ENCODE results near the gene SPTBN1. TPM values are rescaled to one million over a fixed set of nuclear protein-coding genes. Genes with fewer than 3 reads are reported as not detected.

The SPTBN1 gene
- total and polyA plus RNA-seq, 9 of the 15 experiments (the other 6 are each of a cell fraction or from before 2014, with no cell fraction given), result 8.9 to 66.8 (median 31.4) TPM

- no peak overlapping the region for H2AFZ ChIP-seq (ENCODE audit: low read depth, low read length)
- ATAC-seq (no peak), DNase-seq (ENCODE audit: extremely low read depth in 1 of 4, low spot score in 3 of 4) (no peak), FAIRE-seq (no peak)
- H3K36me3 ChIP-seq (ENCODE audit: control insufficient read depth, insufficient read depth, low read length), result peaks cover 11% of the 10 kb centered on the region; the same call in 1 of the 3 replicates
- H3K4me2 ChIP-seq (ENCODE audit: insufficient read depth, low read length), result no peak overlapping the region
- no peaks in the 10 kb centered on the region for H3K27me3 ChIP-seq (ENCODE audit: control insufficient read depth in 2 of 2, insufficient read depth in 2 of 2, low read length in 2 of 2)
- 11% methylated on average over 1 of the region's 1 CpG for WGBS (ENCODE audit: insufficient coverage, low coverage, missing lambda C conversion rate)
- no peaks in the 10 kb centered on the region for H3K9me3 ChIP-seq (replicated peaks; ENCODE audit: control insufficient read depth, insufficient read depth, low read depth, low read length)
- intact Hi-C loops (cut with micrococcal nuclease) (no loop called here), in situ Hi-C loops (cut with MboI) (no loop called here)
- peaks cover 25% of the 10 kb centered on the region; the same call in 2 of the 3 replicates for H3K79me2 ChIP-seq (ENCODE audit: control insufficient read depth, insufficient read depth, low read length)
- H3K9ac ChIP-seq (ENCODE audit: insufficient read depth in 1 of 2, low read depth in 2 of 2, low read length in 2 of 2), result no peak overlapping the region
- POLR2A ChIA-PET, result interaction anchor here (1.3 kb wide), 1 partner anchor 9 kb away, joined by 4 read pairs; no protein-coding TSS in a partner anchor
- H3K4me1 ChIP-seq (replicated peaks in 1 of 2; ENCODE audit: control insufficient read depth in 2 of 2, insufficient read depth in 2 of 2, low read length in 2 of 2), result peaks cover 0 to 8% of the 10 kb centered on the region in 2 experiments; a peak in 1 of 5 replicates
- H3K27ac ChIP-seq (ENCODE audit: extremely low read depth, low read depth, low read length), result no peak overlapping the region
- TF ChIP-seq ESRRB (CRISPR knock-in tag; IDR thresholded peaks at IDR 0.05; ENCODE audit: borderline replicate concordance) (no peak), CREB3 (tag; conservative IDR thresholded peaks at IDR 0.05; ENCODE audit: low read depth) (no peak), HNRNPLL (IDR thresholded peaks at IDR 0.05; ENCODE audit: low read depth, low read length, poor library complexity, severe bottlenecking) (no peak), POLR2AphosphoS5 (IDR thresholded peaks at IDR 0.05; ENCODE audit: control insufficient read depth, insufficient read depth, low read depth, low read length) (no peak), CTCFL (IDR thresholded peaks at IDR 0.05; ENCODE audit: borderline replicate concordance, insufficient read depth, low read depth, low read length, poor library complexity, severe bottlenecking) (no peak), MAFG (tag; conservative IDR thresholded peaks at IDR 0.05) (no peak), MNT (conservative IDR thresholded peaks at IDR 0.05) (no peak), GABPB1 (CRISPR knock-in tag; IDR thresholded peaks at IDR 0.05) (no peak), DPF2 (IDR thresholded peaks at IDR 0.05) (no peak), JUN (IDR thresholded peaks at IDR 0.05; ENCODE audit: borderline replicate concordance, low read depth, low read length) (no peak), JUN (CRISPR knock-in tag; IDR thresholded peaks at IDR 0.05; ENCODE audit: borderline replicate concordance) (no peak), BHLHE40 (IDR thresholded peaks at IDR 0.05; ENCODE audit: low read length) (no peak), MYC (IDR thresholded peaks at IDR 0.05; ENCODE audit: low read depth, low read length) (no peak), MYC (CRISPR knock-in tag; IDR thresholded peaks at IDR 0.05; ENCODE audit: borderline replicate concordance, low read depth) (no peak), ATF4 (CRISPR knock-in tag; IDR thresholded peaks at IDR 0.05) (no peak)
- CTCF ChIA-PET (ENCODE audit: low intra/inter-chr PET ratio), result no interaction called here
- no peak overlapping the region for H3K4me3 ChIP-seq
- H3K9me1 ChIP-seq (ENCODE audit: control insufficient read depth, insufficient read depth, low read length), result no peaks in the 10 kb centered on the region
- BruUV-seq (replicated peaks), result no TSS peak
- H4K20me1 ChIP-seq (replicated peaks; ENCODE audit: control insufficient read depth, insufficient read depth, low read length), result no peaks in the 10 kb centered on the region
These were observed 154.6 kb downstream of the SPTBN1 start for GRCh38 chr2:54610700-54611099.

Measured in K562 (cell line).